KBM-7 (cell line): ENCODE measurements around the gene ZNF526.

Experiments used
- DNase-seq: peaks from one replicate; pipeline ENCODE4 v3.0.0-alpha.2; 2015
- in situ Hi-C: fragments of 300-500 bp; cut with MboI; formaldehyde crosslinking; loops from 2 replicates; pipeline ENCODE4 v1.14.3; 2020; ENCODE audit warnings: low sequenced_read_pairs, low pct_unique_long_range_greater_than_20kb, mixed read lengths

Gene ZNF526

GRCh38 chr19:42242512-42243409, 22.6 kb downstream of the ZNF526 start, which contains the start of gene GSK3A:
TSS of gene GSK3A (minus strand) at chr19:42242602. CDS start at chr19:42242465, 137 bp downstream.
- in situ Hi-C loops: no loop called here
- DNase-seq: peak; percentile 98

GRCh38 chr19:42244347-42245220, 24.5 kb downstream of the ZNF526 start:
- peak; percentile 98 for DNase-seq
- in situ Hi-C loops: no loop called here

DNA sequence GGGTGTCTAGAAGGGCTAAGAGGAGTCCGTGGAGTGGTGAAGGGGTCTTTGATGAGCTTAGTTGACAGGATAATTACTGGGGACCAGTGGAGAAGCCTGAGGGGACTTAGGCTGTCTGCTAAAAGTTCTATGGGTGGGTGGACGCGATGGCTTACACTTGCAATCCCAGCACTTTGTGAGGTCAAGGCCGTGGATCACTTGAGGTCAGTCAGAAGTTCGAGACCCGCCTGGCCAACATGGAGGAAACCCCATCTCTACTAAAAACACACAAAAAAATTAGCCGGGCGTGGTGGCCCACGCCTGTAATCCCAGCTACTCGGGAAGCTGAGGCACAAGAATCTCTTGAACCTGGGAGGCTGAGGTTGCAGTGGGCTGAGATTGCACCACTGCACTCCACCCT, 25.1 kb downstream of the ZNF526 start:
- in situ Hi-C loops: no loop called here
- no peak for DNase-seq

DNA sequence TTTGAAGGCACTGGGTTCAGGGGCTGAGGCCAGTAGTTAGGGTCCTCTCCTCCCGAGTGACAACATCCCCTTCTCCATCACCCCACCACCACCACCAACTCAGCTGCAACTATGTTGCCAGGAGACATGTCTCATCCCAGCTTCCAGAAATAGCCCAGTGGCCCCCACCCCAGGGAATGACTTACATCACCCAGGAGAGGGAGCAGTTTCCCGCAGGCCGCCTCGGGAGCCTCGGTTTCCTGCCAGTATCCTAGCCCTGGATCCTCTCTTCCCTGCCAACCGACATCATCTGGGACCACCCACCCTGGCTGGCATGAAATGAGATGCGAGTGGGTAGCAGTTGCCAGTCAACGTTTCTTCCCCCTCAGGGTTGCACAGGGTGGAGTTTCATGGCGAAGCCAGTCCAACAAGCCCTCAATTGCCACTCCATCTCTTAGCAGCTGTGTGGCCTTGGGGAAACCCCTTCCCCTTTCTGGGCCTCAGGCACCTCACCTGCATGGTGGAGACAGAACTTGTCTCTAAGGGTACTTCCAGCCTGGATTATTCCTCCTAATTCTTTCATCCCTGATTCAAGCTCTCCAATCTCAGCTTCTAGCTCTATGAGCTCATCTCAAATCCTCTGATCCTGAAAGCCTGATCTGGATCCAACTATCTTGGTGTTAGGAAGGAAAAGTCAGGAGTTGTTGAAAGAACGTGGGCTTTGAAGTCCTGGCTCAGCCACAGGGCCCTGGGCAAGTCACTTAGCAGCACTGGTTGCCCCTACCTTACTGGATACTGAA, 26.2 kb downstream of the ZNF526 start:
- peak; percentile 47 for DNase-seq
- in situ Hi-C loops: no loop called here

GRCh38 chr19:42246922-42247639, 27.0 kb downstream of the ZNF526 start:
- in situ Hi-C loops: no loop called here
- no peak for DNase-seq

DNA sequence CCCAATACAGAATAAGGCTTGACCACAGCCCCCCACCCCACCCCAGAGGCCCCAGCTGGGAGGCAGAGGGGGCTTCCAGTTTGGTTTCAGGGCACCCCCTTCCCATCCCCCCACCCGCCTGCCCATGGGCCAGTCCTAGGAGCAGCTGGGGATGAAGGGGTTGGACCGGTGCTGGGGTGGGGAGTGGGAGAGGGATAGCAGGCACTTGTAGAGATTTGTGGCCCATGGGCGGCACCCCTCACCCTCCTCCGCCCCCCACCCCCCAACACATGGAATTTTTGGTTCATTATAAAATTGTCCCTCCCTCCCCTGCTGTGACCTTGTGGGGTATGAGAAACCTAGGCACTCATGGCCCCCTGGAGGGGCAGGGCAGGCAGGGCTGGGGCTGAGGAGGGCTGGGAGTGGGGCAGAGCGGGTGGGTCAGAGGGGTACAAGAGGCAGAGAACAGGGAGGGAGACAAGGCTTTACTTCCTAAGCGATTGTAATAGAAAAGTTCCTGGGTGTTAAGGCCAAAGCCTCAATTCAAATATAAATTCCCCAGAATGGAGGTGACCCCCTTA, 27.6 kb downstream of the ZNF526 start:
- in situ Hi-C loops: no loop called here
- no peak for DNase-seq

GRCh38 chr19:42248270-42249148, 28.4 kb downstream of the ZNF526 start:
- no peak for DNase-seq
- in situ Hi-C loops: no loop called here

GRCh38 chr19:42249149-42249750, 29.1 kb downstream of the ZNF526 start:
- in situ Hi-C loops: no loop called here
- no peak for DNase-seq

- in situ Hi-C loops: no loop called here
These were observed 29.7 kb downstream of the ZNF526 start for GRCh38 chr19:42249769-42250168.

DNA sequence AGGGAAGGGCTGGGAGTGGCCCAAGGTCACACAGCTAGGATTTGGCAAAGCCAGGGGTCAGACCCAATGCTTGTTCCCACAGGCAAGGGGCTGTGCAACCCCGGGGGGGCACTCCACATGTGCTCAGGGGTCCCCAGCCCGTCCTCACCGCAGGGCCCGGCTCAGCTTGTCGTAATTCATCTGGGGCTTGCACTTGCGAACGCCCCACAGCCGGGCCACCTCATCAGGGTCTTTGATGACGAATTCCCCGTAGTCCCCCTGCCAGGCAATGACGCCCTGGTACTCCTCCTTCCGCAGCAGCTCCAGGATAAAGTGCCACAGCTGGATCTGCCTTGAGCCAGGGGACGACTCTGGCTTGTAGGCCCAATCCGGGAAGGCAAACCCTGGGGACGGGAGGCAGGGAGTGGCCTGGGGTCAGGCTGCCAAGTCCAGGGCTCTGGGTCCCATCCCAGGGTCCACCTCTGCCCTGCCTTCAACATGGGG, 30.1 kb downstream of the ZNF526 start:
- no peak for DNase-seq
- in situ Hi-C loops: no loop called here

More at GRCh38 chr19:42249769-42250168, 29.7 kb downstream of the ZNF526 start:
- no peak for DNase-seq

DNA sequence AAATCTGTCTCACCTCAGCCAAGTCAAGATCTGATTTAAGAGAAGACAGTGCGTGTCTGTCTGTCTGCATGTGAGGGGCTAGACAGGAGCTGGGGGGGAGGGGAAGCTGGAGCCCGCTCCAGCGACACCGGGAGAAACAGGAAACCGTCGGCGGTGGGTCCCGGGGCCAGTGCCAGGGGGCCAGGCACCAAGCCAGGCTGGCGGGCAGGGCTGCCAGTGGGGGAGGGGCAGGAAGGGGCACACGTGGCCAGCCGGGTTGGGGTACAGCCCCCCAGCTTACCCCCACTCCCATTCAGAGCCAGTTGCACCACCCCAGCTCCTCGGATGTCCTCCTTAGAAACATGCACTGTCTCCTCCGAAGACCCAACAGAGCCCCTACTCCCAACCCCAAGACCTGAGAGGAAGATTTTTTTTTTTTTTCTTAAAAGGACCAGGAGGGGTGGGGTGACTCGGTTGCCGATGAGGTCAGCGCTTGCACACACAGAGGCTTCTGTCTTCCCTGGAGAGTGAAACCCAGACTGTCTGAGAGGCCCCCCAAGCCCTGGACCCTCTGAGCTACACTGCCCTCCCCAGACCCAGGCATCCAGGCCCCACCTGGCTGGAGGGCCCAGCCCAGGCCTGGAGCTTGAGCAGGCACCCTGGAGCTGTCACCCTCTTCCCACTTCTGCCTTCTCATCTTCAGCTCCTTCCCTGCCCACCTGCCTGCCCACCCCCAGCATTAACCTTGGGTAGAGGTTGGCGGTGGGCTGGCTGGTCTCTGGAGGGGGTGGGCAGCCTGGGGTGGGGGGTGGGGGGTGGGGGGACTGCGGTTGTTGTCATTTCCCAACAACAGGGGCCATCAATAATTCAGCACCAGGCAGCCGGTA, 30.8 kb downstream of the ZNF526 start:
- peak; percentile 50 for DNase-seq
- in situ Hi-C loops: no loop called here

DNA sequence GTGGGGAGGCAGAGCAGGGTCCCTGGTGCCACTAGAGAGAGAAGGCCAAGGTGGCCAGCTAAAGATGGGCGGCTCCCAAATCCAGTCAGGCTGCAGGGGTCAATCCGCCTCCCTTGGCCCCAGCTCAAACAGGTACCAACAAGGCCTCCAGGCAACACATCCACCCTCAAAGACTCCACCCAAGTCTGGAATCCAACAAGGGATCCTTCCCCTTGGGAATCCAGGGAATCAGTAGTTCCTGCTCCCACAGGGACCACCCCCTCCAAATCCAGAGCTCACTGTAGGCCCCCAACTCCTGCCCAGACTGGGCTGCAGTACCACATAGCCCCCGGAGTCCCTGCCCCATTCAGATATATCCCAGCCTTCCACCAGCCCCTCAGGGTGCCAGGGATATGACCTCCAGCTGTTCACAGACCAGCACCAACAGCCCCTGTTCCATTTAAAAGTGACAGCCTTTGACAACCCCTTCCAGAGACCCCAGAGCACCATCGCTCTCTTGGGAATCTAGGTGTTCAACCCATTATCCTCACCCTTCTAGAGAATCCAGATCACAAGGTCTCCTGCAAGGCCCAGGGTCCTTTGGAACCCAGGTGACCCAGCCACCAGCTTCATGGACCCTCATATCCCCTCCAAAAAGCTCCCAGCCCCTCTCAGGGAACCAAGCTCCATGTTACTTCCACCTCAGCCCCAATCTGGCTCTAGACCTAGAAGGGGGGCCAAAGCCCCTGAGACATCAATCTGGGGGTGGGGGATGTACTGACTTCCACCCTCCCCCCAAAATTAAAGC, 31.7 kb downstream of the ZNF526 start:
- no peak for DNase-seq
- in situ Hi-C loops: no loop called here

GRCh38 chr19:42252365-42253244, 32.5 kb downstream of the ZNF526 start:
- in situ Hi-C loops: no loop called here
- peak; percentile 74 for DNase-seq
